ENCODE data around the gene C11orf58.

GRCh38 chr11:16743478-16743877, 5.0 kb downstream of the C11orf58 start:
- TF ChIP-seq, protein P1, sequence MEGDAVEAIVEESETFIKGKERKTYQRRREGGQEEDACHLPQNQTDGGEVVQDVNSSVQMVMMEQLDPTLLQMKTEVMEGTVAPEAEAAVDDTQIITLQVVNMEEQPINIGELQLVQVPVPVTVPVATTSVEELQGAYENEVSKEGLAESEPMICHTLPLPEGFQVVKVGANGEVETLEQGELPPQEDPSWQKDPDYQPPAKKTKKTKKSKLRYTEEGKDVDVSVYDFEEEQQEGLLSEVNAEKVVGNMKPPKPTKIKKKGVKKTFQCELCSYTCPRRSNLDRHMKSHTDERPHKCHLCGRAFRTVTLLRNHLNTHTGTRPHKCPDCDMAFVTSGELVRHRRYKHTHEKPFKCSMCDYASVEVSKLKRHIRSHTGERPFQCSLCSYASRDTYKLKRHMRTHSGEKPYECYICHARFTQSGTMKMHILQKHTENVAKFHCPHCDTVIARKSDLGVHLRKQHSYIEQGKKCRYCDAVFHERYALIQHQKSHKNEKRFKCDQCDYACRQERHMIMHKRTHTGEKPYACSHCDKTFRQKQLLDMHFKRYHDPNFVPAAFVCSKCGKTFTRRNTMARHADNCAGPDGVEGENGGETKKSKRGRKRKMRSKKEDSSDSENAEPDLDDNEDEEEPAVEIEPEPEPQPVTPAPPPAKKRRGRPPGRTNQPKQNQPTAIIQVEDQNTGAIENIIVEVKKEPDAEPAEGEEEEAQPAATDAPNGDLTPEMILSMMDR (IDR thresholded peaks at IDR 0.05) = no peak
- TF ChIP-seq POLR2A (IDR thresholded peaks at IDR 0.05) = no peak
- no peak for TF ChIP-seq EP300 (IDR thresholded peaks at IDR 0.05)
